Measurements from ENCODE around the gene TPCN2.

DNA sequence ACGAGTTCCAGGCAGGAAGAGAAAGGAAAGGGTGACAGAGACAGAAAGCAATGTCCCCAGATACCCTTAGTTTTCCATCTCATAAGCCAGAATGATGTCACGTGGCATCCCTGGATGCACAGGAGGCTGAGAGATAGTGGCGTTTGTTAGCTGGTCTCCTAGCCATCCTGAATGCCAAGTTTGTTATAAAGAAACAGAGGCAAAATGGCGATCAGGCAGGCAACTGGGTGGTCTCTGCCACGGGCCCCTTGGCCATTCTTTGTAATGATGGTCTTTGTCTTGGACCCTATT lies 112.3 kb downstream of the TPCN2 start:
- TF ChIP-seq POLR2A (IDR thresholded peaks at IDR 0.05) = no peak
- no peak for TF ChIP-seq CTCF (IDR thresholded peaks at IDR 0.05)
